DMS 273 (cell line): ENCODE measurements around the gene PAIP2.
"Not testable (repeated sequence)": the region's sequence is repeated elsewhere in the genome, so short reads cannot be mapped to it uniquely, and the experiment has no call there.

Experiments
- DNase-seq: peaks from one replicate; lab custom pipeline; 2025; ENCODE audit not compliant: unreplicated experiment; lab: John Stamatoyannopoulos, UW

The PAIP2 gene

DNA sequence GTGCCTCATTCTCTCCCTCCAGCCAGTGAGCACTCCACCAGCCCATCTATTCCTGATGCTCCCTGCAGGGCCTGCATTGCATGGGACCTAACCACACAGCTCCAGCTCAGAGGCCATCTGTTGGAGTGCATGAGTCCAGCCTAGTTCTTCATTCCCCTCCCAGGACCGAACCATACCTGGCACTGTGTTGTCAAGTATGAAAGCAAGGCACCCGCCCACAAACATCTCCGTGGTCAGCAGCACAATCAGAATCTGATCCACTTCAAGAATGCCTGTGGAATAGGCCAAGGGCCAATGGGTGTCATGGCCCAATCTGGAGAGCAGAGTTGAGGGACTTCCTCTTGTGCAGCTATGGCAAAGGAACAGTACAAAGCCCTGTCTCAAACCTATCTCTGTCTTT lies 35.6 kb downstream of the PAIP2 start:
- DNase-seq: no peak

DNA sequence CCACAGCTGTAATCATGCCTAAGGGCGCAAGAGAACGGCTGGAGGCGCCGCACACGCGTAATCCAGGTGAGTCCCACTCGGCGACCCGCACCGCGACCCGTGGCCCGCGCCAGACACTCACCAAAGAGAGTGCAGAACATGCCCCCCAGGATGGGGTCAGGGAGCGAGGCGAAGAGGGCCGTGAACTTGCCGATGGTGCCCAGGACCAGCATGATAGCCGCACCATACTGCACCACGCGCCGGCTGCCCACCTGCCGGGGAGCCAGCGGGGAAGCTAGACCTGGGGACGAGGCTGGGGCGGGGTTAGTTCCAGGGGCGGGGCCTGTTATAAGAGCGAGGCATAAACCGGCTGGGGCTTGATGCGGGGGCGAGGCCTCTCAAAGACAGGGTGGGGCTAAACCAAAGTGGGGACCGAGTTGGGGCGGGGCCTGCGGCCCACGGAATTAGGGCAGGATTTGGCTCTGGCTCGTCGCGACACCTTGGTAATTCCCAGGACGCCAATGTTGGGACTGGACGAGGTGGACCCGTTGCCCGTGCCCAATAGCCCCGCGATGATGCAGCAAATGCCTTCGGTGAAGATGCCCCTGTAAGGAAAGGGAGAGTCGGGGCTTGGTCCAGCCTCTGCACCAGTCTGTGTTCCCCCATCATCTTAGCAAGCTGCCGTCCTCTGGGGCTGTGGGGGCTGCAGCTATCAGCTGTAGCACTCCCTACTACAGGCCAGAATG lies 36.6 kb downstream of the PAIP2 start:
- no peak for DNase-seq

DNA sequence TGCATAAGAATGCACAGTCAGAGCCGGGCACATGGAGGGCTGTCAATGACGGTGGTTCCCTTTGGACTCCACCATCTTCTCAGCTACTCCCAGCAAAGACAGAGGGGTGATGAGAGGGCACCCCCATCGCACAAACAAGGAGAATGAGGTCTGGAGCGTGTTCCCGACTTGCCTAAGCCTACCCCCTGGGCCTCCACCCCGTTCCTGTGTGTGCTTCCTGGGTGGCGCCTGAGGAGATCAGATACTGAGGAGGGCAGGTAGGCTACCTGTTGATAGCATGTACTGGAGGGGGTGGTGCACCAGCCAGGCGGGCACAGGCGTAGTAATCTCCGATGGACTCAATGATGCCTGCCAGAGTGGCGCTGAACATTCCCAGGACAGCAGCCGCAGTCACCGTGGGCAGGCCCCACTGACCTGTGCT lies 37.3 kb downstream of the PAIP2 start:
- no peak for DNase-seq

DNA sequence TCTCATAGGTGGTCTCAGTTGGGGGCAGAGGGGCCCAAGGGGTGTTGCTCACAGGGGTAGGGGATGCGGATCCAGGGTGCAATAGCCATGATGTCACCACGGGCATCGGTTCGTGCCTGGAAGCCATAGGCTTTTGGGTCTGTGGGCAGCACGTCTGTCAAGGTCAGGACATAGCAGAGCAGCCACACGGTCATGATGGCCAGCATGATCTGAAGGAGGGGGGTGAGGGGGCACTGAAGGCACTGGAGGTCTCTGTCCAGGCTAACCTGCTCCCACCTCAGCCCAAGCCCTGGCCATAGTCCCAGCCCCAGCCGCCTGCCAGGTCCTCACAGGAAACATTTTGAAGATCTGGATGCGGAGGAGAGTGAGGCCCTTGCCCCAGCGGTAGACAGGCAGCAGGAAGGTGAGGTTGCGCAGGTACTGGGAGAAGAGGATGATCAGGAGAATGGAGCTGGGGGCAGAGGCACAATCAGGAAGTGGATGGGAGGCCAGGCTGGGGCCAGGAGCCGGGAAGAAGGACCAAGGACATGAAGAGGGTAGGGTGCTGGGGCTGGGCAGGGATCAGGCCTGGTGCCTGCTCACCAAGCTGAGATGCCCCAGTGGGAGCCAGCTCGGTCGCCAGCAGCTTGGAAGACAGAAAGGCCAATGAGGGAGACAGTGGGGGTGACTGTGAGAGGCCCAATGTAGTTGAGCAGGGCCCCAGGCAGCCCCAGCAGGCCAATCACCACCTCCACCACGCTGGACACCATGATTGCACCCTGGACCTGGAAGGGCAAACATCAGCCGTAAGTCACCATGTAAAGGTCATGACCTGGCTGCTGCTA lies 38.2 kb downstream of the PAIP2 start:
- no peak for DNase-seq

DNA sequence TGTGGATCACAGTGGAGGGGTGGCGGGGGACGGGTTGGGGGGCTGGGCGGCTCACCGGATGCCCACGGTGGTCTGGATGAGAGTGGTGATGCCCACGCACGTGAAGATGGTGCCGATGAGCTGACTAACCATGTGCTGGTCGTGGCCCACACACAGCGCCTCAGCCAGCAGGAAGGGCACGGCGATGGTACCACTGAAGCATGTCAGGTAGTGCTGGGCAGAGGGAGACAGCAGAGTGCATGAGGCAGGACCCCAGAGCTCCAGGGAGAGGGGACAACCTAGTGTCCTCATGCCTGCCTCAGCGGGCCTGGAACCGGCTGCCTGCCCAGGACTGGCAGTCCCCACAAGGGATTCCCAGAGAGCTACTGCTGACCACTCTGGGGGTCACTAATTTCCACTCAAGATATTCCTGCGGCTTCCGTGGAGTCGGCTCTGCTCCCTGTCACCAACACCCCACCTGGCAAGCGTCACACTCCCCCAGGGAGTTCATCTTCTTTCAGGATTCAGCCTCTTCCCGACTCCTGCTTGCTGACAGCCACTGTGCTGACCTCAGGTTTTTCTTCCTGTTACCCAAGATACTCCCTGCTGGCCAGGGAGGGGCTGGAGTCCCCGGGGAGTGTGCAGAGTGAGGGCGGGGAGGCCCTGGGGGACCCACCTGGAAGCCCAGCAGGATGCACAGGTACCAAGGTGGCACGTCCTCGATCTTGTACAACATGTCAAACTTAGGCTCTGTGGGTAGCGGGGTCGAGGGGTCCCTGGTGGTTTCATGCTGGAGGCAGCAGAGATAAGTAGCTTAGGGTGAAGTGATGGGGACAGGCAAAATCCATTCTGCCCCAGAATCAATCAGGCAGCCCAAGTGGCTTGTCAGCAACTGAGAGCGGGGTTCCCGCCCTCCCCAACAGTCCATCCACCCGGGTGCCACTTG lies 40.4 kb downstream of the PAIP2 start:
- no peak for DNase-seq

DNA sequence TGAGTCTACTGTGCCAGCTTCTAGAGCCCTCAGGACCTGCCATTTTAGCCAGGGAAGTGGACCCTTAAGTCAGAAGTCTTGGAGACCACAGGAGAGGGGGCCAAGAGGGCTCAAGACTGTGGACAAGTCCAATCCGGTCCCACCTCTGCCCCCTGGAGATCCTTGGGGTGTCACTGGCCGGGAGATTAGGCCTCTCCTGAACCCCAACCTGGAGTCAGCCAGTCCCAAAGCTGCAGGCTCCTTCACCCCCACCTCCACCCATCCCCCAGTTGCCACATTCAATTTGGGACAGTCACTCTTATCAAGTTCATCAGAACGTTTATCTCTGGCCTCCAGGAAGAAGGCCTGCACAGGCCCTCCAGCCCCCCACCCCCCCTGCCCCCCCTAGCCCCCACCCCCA lies 41.2 kb downstream of the PAIP2 start:
- DNase-seq: no peak

DNA sequence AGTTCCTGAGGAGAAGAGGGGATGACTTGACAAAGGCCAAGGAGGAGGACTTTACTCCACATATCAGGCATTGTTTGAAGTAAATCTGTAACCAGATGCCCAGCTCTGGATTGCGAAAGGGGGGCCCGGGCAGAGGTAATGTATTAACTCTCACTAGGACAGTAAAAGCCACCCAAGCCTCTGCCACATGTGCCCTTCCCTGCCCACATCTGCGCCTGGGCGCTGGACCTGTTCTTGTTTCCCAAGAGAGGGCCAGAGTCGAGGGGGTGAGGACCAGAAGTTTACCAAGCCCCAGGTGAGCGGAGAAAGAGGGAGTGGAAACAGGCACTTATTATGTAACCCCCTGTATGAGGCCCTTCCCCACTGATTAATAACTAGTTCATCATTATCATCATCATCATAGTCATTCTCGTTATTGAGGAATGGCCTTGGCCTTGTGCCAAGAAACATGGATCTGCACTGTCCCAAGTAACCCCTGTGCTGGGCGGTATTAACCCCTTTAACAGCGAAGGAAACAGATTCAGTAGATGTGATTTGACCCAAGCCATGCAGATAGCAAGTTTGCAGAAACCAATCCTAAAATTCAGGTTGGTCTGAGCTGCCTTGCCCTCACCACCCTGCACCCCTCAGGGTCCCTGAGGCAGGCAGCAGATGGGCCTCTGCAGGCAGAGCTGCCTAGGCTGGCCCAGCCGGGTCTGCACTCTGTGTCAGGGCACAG lies 41.8 kb downstream of the PAIP2 start, which contains the start of gene SLC23A1:
Gene SLC23A1 (minus strand): TSS at position 23 of the 718 bp plus-strand sequence. CDS start 44 bp downstream, outside the sequence.
- DNase-seq: peak; percentile 77

DNA sequence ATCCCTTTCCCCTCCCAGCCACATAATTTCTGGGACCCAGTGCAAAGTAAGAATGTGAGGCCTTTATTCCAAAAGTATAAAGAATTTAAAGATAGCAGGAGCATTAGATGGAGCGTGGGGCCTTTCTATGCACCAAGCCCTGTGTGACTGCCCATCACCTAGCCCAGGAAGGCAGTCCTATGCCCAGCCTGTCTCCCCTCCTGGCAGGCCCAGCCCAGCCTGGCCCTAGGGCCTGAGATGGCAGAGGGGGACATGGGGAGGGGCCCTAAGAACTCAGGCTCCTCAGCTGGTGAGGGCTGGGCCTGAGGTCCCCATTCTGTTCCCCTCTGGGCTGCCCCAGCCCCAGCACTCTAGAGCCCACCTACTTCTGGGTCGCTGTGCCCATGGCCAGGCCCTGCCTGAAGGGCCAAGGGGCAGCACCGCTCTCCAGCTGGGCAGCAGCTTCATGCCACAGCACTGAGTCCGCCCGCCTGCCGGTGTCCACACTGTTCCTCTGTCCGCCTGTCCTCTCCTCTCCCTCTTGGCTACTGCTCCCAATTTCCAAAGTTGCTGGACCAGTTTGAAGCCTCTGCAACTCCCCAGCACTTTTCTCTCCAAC lies 42.4 kb downstream of the PAIP2 start:
- no peak for DNase-seq

DNA sequence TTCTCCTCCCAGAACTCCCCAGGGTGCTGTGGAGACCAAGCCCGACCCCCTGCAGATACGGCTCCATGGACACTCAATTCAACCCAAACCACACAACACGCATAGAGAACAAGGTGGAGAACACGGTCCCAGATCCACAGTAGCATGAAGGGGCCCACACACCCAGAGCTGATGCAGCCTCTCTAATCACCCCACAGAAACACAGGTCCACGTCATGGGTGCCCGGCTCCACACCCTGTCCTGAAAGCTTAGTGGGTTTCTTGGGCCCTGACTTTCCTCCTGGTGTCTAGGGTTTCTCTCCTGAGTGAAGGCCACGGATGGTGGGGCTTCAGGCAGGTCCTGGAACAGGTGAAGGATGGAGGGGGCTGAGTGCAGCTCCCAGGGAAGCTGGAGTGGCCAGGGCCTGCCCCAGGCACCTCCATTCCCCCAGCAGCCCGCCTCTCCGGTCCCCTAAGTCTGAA lies 43.0 kb downstream of the PAIP2 start:
- no peak for DNase-seq

DNA sequence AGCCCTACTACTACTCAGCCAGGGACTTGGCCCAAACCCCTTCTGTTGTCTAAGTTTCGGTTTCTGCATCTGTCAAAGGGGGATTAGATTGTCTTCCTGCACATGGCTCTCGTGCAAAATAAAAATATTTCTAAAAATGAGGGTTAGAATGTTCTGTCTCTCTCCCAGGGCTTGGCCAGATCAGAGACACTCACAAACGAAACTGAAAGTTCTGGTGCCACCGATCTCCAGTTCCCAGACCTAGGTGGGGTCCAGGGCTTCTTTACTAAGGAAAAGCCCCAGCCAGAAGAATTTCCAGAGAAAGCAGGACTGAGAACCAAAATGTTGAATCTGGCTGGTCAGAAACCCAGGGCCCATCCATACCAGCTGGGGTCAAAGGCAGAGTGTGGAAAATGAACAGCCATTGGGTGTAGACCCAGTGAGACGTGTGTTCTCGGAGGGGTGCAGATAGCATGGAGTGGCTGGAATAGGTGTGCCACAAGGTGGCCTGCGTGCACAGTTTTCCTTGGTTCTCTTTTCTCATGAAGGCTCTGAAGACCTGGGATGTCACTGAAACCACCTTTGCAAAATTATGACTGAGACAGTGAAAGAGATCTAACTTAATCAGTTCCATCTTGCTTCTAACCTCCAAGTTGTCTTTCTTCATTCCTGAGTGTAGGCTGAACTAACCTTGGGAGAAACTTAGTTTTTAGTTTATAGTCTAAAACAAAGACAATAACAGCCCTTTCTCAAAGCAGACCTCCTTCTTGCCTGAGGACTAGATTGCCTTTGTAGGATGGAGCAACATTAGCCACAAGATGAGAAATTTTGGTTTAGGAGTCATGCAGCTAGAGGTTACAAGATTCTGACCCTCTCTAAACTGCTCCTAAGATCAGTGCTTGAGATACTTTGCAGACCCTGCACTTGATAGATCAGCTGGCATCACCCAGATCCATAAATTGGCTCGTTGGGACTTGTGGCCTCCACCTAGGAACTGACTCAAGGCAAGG lies 43.7 kb downstream of the PAIP2 start:
- DNase-seq: no peak

DNA sequence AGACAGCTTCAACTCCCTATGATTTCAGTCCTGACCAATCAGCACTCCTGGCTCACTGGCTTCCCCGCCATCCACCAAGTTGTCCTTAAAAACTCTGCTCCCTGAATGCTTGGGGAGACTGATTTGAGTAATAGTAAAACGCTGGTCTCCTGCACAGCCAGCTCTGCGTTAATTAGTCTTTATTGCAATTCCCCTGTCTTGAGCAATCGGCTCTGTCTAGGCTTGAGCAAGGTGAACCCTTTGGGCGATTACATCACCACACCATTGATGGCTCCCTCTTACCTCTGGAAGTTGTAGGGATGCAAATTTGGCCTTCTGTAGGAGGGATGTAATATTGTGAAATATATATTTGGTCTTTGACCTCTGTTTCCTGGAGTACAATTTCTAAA lies 44.4 kb downstream of the PAIP2 start:
- DNase-seq: no peak

DNA sequence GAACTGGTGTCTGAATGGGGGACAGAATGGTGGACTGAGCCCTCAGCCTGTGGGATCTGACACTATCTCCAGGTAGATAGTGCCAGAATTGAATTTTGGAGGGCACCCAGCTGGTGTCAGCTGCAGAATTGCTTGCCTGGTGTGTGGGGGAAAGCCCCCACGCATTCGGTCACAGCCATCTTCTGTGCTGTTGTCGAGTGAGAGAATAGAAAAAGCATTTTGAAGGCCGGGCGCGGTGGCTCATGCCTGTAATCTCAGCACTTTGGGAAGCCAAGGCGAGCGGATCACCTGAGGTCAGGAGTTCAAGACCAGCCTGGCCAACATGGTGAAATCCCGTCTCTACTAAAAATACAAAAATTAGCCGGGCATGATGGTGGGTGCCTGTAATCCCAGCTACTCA lies 45.3 kb downstream of the PAIP2 start:
- DNase-seq: not testable (repeated sequence)

DNA sequence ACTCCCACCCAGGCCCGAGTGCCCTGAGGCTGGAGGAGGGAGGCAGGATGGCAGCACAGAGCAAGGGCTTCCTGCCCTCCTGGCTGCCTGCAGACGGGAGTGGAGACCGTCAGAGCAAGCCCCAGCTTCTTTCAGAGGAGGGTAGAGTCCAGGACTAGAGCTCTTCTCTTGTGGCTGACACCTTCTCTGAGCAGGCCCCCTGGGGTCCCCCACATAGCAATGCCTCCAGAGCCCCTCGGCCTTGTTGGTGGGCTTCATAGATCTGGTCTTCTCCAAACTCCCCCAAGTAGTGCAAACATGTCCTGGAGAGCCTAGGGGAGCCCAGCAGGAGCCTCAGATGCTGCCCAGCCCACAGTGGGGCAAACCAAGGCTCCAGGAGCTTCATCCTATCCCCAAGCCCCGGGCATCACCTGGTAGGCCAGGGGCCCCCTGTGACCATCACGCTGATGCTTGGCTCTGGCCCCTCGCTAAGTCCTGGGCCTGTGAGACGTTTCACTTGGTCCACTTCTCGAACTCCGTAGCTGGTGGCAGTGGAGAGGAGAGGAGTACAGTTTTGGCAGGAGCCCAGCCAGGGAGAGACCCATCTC lies 46.0 kb downstream of the PAIP2 start:
- no peak for DNase-seq

DNA sequence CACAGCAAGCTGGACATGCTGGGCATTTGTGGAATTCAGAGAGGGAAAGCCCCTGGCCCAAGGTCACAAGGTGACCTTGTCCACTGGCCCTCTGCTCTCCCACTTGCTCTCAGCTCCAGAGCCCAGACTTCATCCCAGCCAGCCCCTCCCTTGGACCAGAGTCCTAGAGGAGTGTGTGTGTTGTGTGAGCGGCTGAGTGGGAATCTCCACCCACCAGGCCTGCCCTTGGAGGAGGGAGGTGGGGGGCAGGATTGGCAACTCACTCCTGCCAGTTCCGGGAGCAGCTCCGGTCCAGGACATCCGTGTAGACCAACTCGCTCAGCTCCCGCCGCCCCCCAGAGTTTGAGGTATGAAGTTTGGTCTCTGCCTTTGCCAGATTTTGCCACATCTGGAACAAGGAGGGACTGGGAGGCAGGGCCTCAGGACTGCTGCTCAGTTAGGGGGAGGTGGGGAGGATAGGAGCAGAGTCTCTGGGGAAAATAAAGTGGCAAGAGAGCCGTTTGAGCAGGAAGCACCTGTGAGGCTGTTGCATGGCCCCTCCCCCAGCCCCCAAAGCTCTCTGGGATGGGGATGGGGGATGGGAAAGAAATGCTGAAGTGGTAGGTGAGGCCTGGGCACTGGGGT lies 46.7 kb downstream of the PAIP2 start:
- DNase-seq: peak; percentile 38

DNA sequence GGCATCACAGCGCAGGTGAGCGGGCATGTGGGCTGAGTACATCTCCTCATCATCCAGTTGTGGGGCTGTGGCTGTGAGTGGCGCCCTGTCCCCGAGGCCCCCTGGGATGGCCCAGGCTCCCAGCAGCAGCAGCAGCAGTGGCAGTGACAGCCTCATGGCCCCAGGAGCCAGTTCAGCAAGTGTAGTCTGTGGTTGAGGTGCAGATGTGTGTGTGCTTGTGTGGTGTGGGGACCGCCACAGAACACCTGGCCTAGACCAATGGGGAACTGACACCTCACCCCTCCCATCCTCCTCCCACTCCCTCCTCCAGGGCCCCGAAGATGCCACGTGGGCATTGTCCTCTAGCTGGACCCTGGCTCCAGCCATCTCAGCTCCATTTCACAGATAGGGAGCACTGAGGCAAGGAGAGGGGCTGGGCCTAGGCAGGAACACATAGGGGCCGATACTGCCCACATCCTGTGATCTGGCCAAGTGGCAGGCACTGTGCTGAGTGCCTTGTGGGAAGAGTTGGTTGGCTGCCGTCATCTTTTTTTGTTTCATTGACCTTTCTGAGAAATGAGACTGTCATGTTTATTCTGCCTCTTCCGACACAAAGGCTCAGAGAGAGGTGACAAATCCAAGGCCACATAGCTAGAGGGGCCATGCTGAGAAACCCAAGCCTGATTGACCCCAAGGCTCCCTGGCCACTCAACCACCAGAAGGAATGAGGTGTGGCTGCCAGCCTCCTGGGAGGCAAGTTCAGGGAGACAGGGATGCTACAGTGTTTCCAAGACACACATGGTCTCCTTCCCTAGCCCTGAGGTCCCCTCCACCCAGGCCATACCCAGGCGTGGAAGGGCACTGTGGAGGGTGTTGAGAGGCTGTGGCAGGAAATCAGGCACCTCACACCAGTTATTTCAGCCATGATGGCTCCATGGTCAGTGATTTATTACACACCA lies 48.3 kb downstream of the PAIP2 start, which contains the start of gene MZB1:
Gene MZB1 (minus strand): TSS at position 213 of the 938 bp plus-strand sequence. CDS start 57 bp downstream, at position 156.
- DNase-seq: no peak

DNA sequence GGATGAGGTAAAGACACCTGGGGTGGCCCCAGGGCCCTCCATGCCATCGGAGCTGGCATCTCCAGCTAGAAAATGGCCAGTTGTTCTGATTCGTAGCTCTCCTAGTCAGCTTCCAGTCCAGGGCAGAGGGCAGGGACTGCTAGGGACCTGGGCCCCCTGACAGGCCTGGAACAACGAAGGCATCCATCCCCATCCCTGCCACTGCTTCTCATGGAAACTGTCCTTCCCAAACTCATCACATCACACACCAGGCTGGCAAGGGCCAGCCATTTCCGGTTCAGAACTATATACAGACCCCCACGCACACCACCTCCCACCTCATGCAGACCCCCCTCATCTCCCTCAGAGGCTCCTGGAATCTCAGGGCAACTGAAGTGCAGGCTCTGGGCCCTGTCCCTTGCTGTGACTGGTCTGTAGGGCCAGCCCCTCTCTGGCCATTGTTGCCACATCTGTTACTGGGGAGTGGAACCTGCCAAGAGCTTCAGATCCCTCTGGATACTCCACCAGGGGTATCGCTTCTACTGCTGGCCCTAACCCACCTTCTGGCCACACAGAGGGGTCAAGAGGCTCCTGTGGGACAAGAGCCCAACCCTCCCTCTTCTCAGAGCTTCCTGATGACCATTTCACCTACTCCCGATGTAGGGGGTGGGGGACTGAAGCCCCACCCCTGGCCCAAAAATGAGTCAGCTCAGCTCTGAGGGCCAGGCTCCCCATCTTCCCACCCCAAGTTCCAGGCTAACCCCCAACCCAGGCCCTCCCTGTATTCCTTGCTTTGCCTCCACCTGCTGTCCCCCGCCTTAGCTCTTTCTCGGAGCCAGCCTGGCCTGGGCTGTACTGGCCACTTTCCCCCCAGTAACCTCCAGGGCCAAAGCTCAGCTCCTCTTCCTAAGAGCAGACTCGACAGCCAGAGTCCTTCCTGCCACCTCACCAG lies 49.2 kb downstream of the PAIP2 start:
- no peak for DNase-seq
